K562 (cell line): ENCODE measurements around the gene CRYZ. TPM values are rescaled to one million over a fixed set of nuclear protein-coding genes. Genes with fewer than 3 reads are reported as not detected.

ENCODE experiments used
- ATAC-seq: fragments of 200-7000 bp; cut with Tn5 transposase; 3 replicates; pipeline ENCODE4 v1.9.1; 2020; ENCODE audit warnings: moderate library complexity
- BruUV-seq: library from RNA; stranded (reverse); fragments of 400-500 nt; replicated peaks from 2 replicates; lab custom pipeline; 2021; lab: Mats Ljungman, UMichigan
- CTCF ChIA-PET: fragments of 300-600 bp; formaldehyde crosslinking; extraction: SDS; loops from one replicate; lab custom pipeline; 2021; ENCODE audit warnings: low intra/inter-chr PET ratio; lab: Yijun Ruan, JAX
- POLR2A ChIA-PET: fragments of 300-600, 350-650 bp; sonication (Branson Sonifier 250); formaldehyde crosslinking; extraction: SDS; loops from one replicate; lab custom pipeline; 2021; ENCODE audit warnings: antibody characterized with exemption, inconsistent platforms; lab: Yijun Ruan, JAX
- DNase-seq, 4 experiments: peaks; one replicate each; pipeline versions ENCODE4 v3.0.0 to v3.0.0-alpha.2; 2011 to 2018; ENCODE audit warnings: low spot score in 3 of 4, mixed read lengths in 3 of 4; ENCODE audit errors: extremely low read depth in 1 of 4
- FAIRE-seq: peaks from 2 replicates; lab custom pipeline; 2011; peaks lifted over from hg19 to GRCh38; lab: Jason Lieb, UNC
- H2AFZ ChIP-seq: 2 replicates; pipeline ENCODE4 v1.6.0; 2011; ENCODE audit warnings: low read depth, low read length, control low read depth, inconsistent platforms
- H3K27ac ChIP-seq: fragments of 200-600 bp; 3 replicates; pipeline ENCODE4 v1.8.0; 2011; ENCODE audit warnings: low read depth, mild to moderate bottlenecking, control low read depth, inconsistent platforms, low read length, moderate library complexity, mixed read lengths; ENCODE audit errors: extremely low read depth
- H3K27me3 ChIP-seq, 2 experiments: fragments of 300-600 bp in 1 of 2; 2 replicates in 1 of 2; 3 replicates in 1 of 2; pipeline versions ENCODE4 v1.6.0 to v1.8.0; 2011; ENCODE audit warnings: inconsistent platforms in 2 of 2, low read length in 2 of 2, mild to moderate bottlenecking in 1 of 2, mixed read lengths in 1 of 2, moderate library complexity in 1 of 2; ENCODE audit not compliant: control insufficient read depth in 2 of 2, insufficient read depth in 2 of 2
- H3K36me3 ChIP-seq: fragments of 300-600 bp; 3 replicates; pipeline ENCODE4 v1.8.0; 2011; ENCODE audit warnings: mild to moderate bottlenecking, low read length, inconsistent platforms; ENCODE audit not compliant: control insufficient read depth, insufficient read depth
- H3K4me1 ChIP-seq, 2 experiments: fragments of 200-600 bp in 1 of 2; replicated peaks in 1 of 2; 2 replicates in 1 of 2; 3 replicates in 1 of 2; pipeline versions ENCODE4 v1.5.1 to v1.8.0; 2011; ENCODE audit warnings: inconsistent platforms in 2 of 2, low read length in 2 of 2, mild to moderate bottlenecking in 1 of 2, mixed read lengths in 1 of 2, moderate library complexity in 1 of 2; ENCODE audit not compliant: control insufficient read depth in 2 of 2, insufficient read depth in 2 of 2
- H3K4me2 ChIP-seq: 2 replicates; pipeline ENCODE4 v1.6.1; 2011; ENCODE audit warnings: low read length, control low read depth, inconsistent platforms, mixed read lengths; ENCODE audit not compliant: insufficient read depth
- H3K4me3 ChIP-seq: fragments of 200-600 bp; sonication (generic), shearing (Covaris generic); 2 replicates; pipeline ENCODE4 v1.5.1; 2016; ENCODE audit warnings: control low read depth, inconsistent platforms
- H3K79me2 ChIP-seq: fragments of 200-600 bp; 3 replicates; pipeline ENCODE4 v1.8.0; 2011; ENCODE audit warnings: low read length, inconsistent platforms; ENCODE audit not compliant: control insufficient read depth, insufficient read depth
- H3K9ac ChIP-seq, 2 experiments: 2 replicates each; pipeline versions ENCODE4 v1.6.0 to v1.6.1; 2011; ENCODE audit warnings: low read depth in 2 of 2, low read length in 2 of 2, control low read depth in 1 of 2, inconsistent platforms in 1 of 2, mild to moderate bottlenecking in 1 of 2, mixed read lengths in 1 of 2; ENCODE audit not compliant: insufficient read depth in 1 of 2
- H3K9me1 ChIP-seq: one replicate; pipeline ENCODE4 v1.6.0; 2011; ENCODE audit warnings: inconsistent platforms, mild to moderate bottlenecking, low read length, moderate library complexity; ENCODE audit not compliant: control insufficient read depth, insufficient read depth
- H3K9me3 ChIP-seq: replicated peaks from 2 replicates; pipeline ENCODE4 v1.5.1; 2011; ENCODE audit warnings: low read depth, low read length, inconsistent platforms; ENCODE audit not compliant: control insufficient read depth, insufficient read depth
- H4K20me1 ChIP-seq: replicated peaks from 2 replicates; pipeline ENCODE4 v1.6.1; 2011; ENCODE audit warnings: low read length, inconsistent platforms, mixed read lengths; ENCODE audit not compliant: control insufficient read depth, insufficient read depth
- CEBPB ChIP-seq: fragments of 450-650 bp; IDR thresholded peaks from 2 replicates; pipeline ENCODE4 v1.6.1; 2016; ENCODE audit warnings: missing genetic modification characterization, missing compliant biosample characterization
- CEBPG ChIP-seq, 3 experiments: fragments of 200-800 bp in 1 of 3; sonication (Bioruptor generic) in 1 of 3; sonication (generic) in 1 of 3; formaldehyde crosslinking in 1 of 3; IDR thresholded peaks in 2 of 3; conservative IDR thresholded peaks in 1 of 3; 2 replicates each; pipeline versions ENCODE4 v1.6.1 to v1.8.0; 2016 to 2022; ENCODE audit warnings: missing compliant biosample characterization in 2 of 3, missing genetic modification characterization in 2 of 3, mild to moderate bottlenecking in 1 of 3, missing genetic modification reagents in 1 of 3
- GATAD2A ChIP-seq: fragments of 450-650 bp; IDR thresholded peaks from 2 replicates; pipeline ENCODE4 v1.6.1; 2017
- HMGXB4 ChIP-seq: sonication (generic); formaldehyde crosslinking; IDR thresholded peaks from 2 replicates; pipeline ENCODE4 v1.8.1; 2023; ENCODE audit warnings: mild to moderate bottlenecking, missing genetic modification reagents
- ZFP1 ChIP-seq: fragments of 450-650 bp; formaldehyde crosslinking; IDR thresholded peaks from 2 replicates; pipeline ENCODE4 v1.4.0; 2020; ENCODE audit warnings: mild to moderate bottlenecking, mixed read lengths
- ZNF146 ChIP-seq: IDR thresholded peaks from one replicate; pipeline ENCODE4 v1.6.1; 2018; ENCODE audit warnings: missing compliant biosample characterization; ENCODE audit not compliant: unreplicated experiment
- WGBS: fragments of 100-300 bp; shearing (Covaris generic); methylation state at CpG from one replicate; pipeline ENCODE4 v1.1.6; 2016; ENCODE audit warnings: low coverage, mixed read lengths; ENCODE audit not compliant: insufficient coverage; ENCODE audit errors: missing lambda C conversion rate; 5-methylcytosine and 5-hydroxymethylcytosine counted together
- in situ Hi-C: fragments of 300-500 bp; cut with MboI; formaldehyde crosslinking; loops from 4 replicates; pipeline ENCODE4 v1.15.0; 2018; ENCODE audit warnings: inconsistent platforms, mixed read lengths
- intact Hi-C: fragments of 100-400 bp; cut with micrococcal nuclease; formaldehyde crosslinking; loops from 2 replicates; pipeline ENCODE4 v1.14.2; 2022
- polyA plus RNA-seq, 8 experiments: library from polyadenylated mRNA; depleted of rRNA in 4 of 8; stranded (reverse) in 5 of 8; unstranded in 3 of 8; fragments of >200 nt; fragmentation: Nextera tagmentation in 2 of 8; fragmentation: Illumina TruSeq in 1 of 8; extraction: Ambion mirVana in 2 of 8; extraction: Trizol in 1 of 8; gene quantifications; 2 replicates each; pipeline versions ENCODE4 v1.2.1 to v1.2.3, GENCODE V29; 2011 to 2014; ENCODE audit warnings: inconsistent platforms in 1 of 8, missing spikeins in 1 of 8
- total RNA-seq, 7 experiments: library from RNA; depleted of rRNA in 6 of 7; stranded (reverse); fragments of >200 nt in 6 of 7; fragmentation: Illumina TruSeq in 2 of 7; extraction: Trizol in 2 of 7; gene quantifications; 2 replicates each; pipeline versions ENCODE4 v1.2.1 to v1.2.3, GENCODE V29; 2011 to 2021; ENCODE audit warnings: low replicate concordance in 1 of 7

CRYZ gene
- total and polyA plus RNA-seq, 9 of the 15 experiments (the other 6 are each of a cell fraction or from before 2014, with no cell fraction given): 51.7 to 179 (median 81.4) TPM

GRCh38 chr1:74717626-74718025, 15.2 kb downstream of the CRYZ start:
- Histone ChIP-seq H2AFZ (no peak overlapping the region), H3K4me1 (no peaks in the 10 kb centered on the region), H4K20me1 (no peaks in the 10 kb centered on the region), H3K4me2 (no peak overlapping the region), H3K9ac (no peak overlapping the region), H3K27me3 (no peaks in the 10 kb centered on the region), H3K27ac (no peak overlapping the region), H3K4me3 (no peak overlapping the region), H3K36me3 (peaks cover 85% of the 10 kb centered on the region), H3K9me3 (no peaks in the 10 kb centered on the region), H3K9me1 (no peaks in the 10 kb centered on the region), H3K79me2 (no peaks in the 10 kb centered on the region)
- BruUV-seq: no TSS peak
- WGBS: 100% methylated on average over 2 of the region's 2 CpGs
- ATAC-seq (no peak), DNase-seq (no peak), FAIRE-seq (no peak)
- intact Hi-C loops: no loop called here
- CTCF ChIA-PET: no interaction called here
- POLR2A ChIA-PET: interaction anchor here (0.6 kb wide), 1 partner anchor 605 kb away, joined by 3 read pairs; no protein-coding TSS in a partner anchor
- TF ChIP-seq HMGXB4 (CRISPR knock-in tag): no peak
- TF ChIP-seq GATAD2A: no peak
- no peak for TF ChIP-seq ZNF146
- in situ Hi-C loops: no loop called here

- FAIRE-seq (no peak), DNase-seq (no peak), ATAC-seq (no peak)
- intact Hi-C loops (no loop called here), in situ Hi-C loops (no loop called here)
- Histone ChIP-seq H3K9ac (no peak overlapping the region), H3K79me2 (no peaks in the 10 kb centered on the region), H2AFZ (no peak overlapping the region), H3K27ac (no peak overlapping the region), H3K9me3 (no peaks in the 10 kb centered on the region), H3K4me1 (no peaks in the 10 kb centered on the region), H3K36me3 (peaks cover 87% of the 10 kb centered on the region), H3K4me2 (no peak overlapping the region), H3K9me1 (no peaks in the 10 kb centered on the region), H4K20me1 (no peaks in the 10 kb centered on the region), H3K27me3 (no peaks in the 10 kb centered on the region), H3K4me3 (no peak overlapping the region)
- ChIA-PET CTCF (no interaction called here), POLR2A (interaction anchor here (0.6 kb wide), 1 partner anchor 604 kb away, joined by 3 read pairs; no protein-coding TSS in a partner anchor)
- BruUV-seq: no TSS peak
- WGBS: 90% methylated on average over 1 of the region's 1 CpG
- TF ChIP-seq CEBPB (tag): peak; percentile 71
- TF ChIP-seq CEBPG (CRISPR knock-in tag; IDR thresholded peaks at IDR 0.05): no peak
- TF ChIP-seq CEBPG (tag; conservative IDR thresholded peaks at IDR 0.05 in 1 of 2, IDR thresholded peaks at IDR 0.05 in 1 of 2): peak; percentile 27 to 56; a peak in 2 of 4 replicates
- no peak for TF ChIP-seq ZFP1 (CRISPR knock-in tag)
Observed at GRCh38 chr1:74716822-74717221, 16.0 kb downstream of the CRYZ start.
